Head of caudate nucleus (tissue), 42 donors: ENCODE data around the gene LZIC.
"Not testable (repeated sequence)": the region's sequence is repeated elsewhere in the genome, so short reads cannot be mapped to it uniquely, and the experiment has no call there.

Experiments used
- DNase-seq, 42 donors: peaks; one replicate each; pipeline versions ENCODE4 v3.0.0 to v3.0.0-alpha.2; 2020 to 2021; ENCODE audit warnings: mixed read lengths in 7 of 42
- intact Hi-C: fragments of 100-400 bp; cut with DNase I; formaldehyde crosslinking; loops from one replicate; pipeline ENCODE4 v1.15.0; 2022

LZIC gene

DNA sequence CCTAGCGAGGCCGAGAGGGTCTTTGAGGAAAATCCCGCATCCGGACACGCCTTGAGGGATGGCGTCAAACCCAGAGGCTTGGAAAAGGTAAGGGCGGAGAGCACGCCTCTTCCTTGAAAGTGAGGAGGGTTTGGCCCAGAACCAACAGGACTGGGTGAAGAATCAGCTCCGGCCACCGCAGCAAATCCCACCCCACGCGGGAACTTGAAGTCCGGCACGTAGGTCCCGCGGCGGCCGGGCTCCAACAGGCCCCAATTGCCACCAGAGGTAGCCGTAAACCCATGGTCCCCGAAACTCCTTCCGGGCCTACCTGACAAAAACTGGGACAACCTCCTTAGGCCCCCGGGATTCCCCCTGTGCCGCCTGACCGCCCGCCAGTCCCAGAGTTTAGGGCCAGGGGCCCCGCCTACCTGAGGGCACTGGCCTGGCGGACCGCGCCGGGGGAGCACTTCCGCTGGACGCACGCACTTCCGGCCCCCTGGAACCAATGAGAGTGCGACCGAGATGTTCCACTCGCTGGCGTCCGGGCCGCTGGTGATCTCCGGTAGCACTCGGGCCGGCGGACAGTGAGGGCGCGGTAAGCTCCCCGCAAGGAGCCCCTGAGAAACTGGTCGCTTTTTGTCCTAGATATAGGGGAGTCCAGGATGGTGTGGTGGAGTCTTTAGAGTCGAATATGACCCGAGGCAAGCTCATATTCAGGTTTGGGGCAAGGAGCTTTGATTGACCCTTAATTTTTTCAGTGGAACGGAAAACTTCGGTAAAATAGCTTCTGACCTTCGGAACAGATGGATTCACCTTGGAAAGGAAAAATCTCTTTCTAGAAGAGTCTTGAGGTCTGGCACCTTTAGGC, at the start of gene LZIC, which contains the start of gene NMNAT1:
LZIC (minus strand) TSS at position 453 of the 850 bp plus-strand sequence. CDS start 6,772 bp downstream, outside the sequence.
NMNAT1 (plus strand) TSS at position 537 of the 850 bp plus-strand sequence. CDS start 28,599 bp downstream, outside the sequence.
- intact Hi-C loops: loop anchor here (2.0 to 10.0 kb wide), 3 partner anchors 32 to 209 kb away; partner anchors contain the start of gene CTNNBIP1

GRCh38 chr1:9992910-9993309, 49.7 kb upstream of the LZIC start:
- intact Hi-C loops: no loop called here
- DNase-seq: no peak

More for the DNA sequence above, at the start of gene LZIC, which contains the start of gene NMNAT1:
- peak; percentile 86 to 97 (median 94) for DNase-seq

DNA sequence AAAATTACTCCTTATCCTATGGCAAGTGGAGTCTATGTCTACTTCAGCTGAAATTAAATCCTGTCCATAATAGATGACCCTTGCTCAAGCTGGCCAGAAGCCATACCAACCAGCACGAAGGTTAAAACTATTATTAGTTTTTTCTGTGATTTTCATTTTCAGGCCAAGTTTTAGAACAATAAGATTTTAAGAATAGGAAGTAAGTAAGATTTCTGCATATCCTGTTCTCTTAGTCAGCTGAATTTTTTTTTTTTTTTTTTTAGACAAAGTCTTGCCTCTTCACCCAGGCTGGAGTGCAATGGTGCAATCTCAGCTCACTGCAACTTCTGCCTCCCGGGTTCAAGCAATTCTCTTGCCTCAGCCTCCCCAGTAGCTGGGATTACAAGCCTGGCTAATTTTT, 47.8 kb upstream of the LZIC start:
- intact Hi-C loops: no loop called here
- DNase-seq: no peak

GRCh38 chr1:9989773-9990172, 46.6 kb upstream of the LZIC start:
- no peak for DNase-seq
- intact Hi-C loops: no loop called here

GRCh38 chr1:9985001-9985400, 41.8 kb upstream of the LZIC start:
- DNase-seq: no peak
- intact Hi-C loops: no loop called here

DNA sequence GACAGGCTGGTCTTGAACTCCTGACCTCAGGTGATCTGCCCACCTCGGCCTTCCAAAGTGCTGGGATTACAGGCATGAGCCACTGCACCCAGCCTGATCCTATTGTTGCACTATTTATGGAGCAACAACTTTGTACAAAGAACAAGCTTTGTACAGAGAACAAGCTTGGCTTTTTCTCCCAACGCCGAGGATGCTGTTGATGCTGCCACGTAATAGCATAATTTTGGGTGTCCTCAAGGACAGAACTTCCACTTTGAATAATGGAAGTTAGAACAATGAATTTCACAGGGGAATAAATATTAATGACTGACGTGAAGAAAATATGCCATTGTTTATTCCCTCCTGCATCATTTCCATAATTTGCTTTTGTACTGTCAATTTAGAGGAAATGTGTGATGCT, 41.1 kb upstream of the LZIC start:
- DNase-seq: peak in 16 of 42 donors; percentile 16 to 66 (median 31)
- intact Hi-C loops: no loop called here

DNA sequence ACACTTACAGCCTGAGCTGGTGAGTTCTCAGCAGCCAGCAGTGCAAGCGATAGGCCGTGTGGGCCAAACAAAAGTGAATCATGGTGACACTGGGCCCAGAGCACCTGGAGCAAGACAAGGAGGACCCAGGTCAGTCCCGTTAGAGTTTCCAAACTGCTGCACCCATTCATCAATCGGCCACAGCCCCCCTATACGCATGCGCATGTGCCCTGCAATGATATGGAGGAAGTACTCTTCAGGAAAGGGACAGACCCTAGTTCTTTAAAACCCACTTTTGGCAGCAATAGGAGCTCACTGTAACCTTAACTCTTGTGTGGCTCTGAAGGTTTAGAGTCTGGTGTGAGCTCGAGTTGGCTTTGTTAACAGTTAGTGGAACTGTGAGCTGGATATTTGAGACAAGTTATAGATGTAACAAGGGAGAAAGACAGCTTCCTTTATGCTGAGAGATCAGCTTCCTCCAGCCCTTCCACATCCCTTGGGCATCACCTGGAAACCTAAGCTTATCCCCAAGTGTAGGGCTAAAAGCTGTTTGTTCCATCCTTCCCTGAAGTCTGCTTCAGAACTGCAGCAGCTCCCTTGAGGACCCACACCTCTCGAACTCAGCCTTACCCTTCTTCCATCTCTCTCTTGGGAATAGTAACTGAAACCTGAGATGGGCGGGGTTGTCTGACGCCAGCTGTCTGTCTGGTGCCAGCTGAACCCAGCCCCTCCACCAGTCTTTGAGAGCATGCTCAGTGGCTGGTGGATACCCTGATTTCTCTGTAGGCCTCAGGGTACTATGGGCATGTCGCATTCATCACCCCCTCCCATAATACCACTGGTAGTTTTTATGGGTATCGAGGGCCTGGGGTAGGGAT, 17.7 kb upstream of the LZIC start:
- no peak for DNase-seq
- intact Hi-C loops: no loop called here

GRCh38 chr1:9960011-9960410, 16.8 kb upstream of the LZIC start:
- DNase-seq: no peak
- intact Hi-C loops: no loop called here

DNA sequence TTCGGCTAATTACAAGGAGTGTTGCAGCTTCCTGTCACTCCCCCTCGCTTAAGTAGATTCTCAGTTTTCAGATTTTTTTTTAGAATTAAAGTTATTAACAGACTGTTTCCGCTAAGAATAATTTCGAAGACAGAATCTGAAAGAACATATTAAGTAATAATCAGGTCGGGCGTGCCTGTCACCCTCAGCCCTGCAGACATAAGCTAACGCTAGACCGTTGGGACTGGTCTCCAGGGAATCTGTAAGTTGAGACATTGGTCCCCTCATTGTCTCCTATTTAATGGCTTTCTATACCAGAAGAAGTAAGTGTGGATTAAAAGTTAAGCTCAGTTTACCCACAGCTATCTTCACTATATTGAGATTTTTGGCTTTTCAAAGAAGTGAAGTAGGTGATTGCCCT, 14.5 kb upstream of the LZIC start:
- intact Hi-C loops: no loop called here
- DNase-seq: no peak

DNA sequence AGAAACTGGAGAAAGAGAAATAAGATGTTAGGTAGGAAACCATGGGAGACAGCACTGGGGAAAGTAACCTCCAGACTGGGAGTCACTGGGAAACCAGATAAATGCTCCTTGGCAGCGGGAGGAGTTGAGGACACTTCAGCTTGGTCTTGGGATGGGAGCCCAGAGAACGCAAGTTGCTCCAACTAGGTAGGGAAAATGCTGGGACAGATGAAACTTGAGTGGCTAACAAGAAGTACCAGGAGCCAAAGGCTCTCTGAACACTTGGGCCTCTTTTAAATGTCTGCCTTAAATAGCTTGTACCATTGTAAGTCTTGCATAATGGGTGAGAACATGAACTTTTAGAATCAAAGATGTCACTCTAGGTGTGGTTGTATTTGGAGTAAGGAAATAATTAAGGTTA, 3.1 kb upstream of the LZIC start:
- intact Hi-C loops: loop anchor here (5.0 to 10.0 kb wide), 2 partner anchors 72 to 86 kb away; partner anchors contain the start of gene UBE4B

GRCh38 chr1:9942399-9942938, 722 bp downstream of the LZIC start:
- DNase-seq: peak in 9 of 42 donors; percentile 8 to 49 (median 21)
- intact Hi-C loops: loop anchor here (2.0 to 10.0 kb wide), 3 partner anchors 32 to 210 kb away; partner anchors contain the start of gene CTNNBIP1

More for the DNA sequence above, 3.1 kb upstream of the LZIC start:
- DNase-seq: no peak

- DNase-seq: peak; percentile 13 to 88 (median 68)
- intact Hi-C loops: no loop called here
These were observed 13.5 kb downstream of the LZIC start for GRCh38 chr1:9929431-9930385.

- DNase-seq: no peak
- intact Hi-C loops: no loop called here
These were observed 15.9 kb downstream of the LZIC start for GRCh38 chr1:9927259-9927658.

- DNase-seq: no peak
- intact Hi-C loops: no loop called here
These were observed 20.8 kb downstream of the LZIC start for GRCh38 chr1:9922342-9922741.

- intact Hi-C loops: no loop called here
- no peak for DNase-seq
These were observed 22.6 kb downstream of the LZIC start for GRCh38 chr1:9920606-9921005.

DNA sequence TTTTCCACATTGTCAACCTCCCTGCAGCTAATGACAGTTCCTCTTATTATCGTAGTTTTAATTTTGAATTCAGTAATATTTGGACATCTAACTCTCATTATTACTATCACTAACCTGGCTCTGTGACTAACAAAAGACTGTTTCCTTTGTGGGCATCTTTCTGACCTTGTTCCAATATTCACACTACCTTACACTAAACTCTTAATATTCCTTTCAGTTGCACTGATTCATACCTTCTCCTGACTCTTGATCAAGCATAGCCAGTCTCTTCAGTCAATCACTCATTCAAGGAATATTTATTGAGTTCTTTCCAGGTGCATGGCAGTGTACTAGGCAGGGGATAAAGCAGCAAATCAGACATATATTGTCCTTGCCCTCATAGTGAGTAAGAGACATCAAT, 25.3 kb downstream of the LZIC start:
- no peak for DNase-seq
- intact Hi-C loops: no loop called here

DNA sequence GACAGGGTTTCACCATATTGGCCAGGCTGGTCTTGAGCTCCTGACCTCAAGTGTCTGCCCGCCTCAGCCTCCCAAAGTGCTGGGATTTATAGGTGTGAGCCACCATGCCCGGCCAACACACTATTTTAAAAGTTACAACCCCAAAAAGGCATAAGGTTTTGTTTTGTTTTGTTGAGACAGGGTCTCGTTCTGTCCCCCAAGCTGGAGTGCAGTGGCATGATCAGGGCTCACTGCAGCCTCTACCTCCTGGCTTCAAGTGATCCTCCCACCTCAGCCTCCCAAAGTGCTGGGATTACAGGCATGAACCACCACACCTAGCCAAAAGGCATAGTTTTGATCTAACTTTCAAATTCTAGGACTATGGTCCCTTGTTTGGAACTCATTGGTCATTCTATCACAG, 25.7 kb downstream of the LZIC start:
- intact Hi-C loops, DNase-seq: not testable (repeated sequence)

DNA sequence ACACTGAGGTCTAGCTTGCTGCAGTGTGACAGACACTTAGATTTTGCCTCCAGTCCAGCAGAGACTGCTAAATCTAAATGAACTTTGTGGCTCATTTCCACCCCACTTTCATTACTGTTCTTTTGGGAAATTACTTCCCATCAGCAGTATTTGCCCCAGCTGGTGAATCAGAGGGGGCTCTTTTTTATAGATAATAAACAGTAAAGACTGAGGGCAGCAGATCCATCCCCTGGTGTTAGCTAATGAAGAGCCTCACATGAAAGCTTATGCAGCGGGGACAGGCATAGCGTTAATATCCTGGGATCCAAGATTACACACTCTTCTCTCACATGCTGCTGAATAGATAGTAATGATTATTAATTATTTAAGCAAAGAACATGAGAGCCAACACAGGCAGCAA, 26.7 kb downstream of the LZIC start:
- no peak for DNase-seq
- intact Hi-C loops: no loop called here
